Mammary epithelial cell (primary cell): ENCODE measurements around the gene SORCS2.

ENCODE experiments used
- CTCF ChIP-seq, 2 donors: IDR thresholded peaks in 1 of 2; conservative IDR thresholded peaks in 1 of 2; 2 replicates each; pipeline ENCODE4 v1.5.1; 2011 to 2012; ENCODE audit warnings: inconsistent platforms in 2 of 2, low read length in 2 of 2, mild to moderate bottlenecking in 2 of 2, control low read depth in 1 of 2, low read depth in 1 of 2; ENCODE audit not compliant: insufficient read depth in 1 of 2; ENCODE audit errors: extremely low read depth in 1 of 2
- EZH2 ChIP-seq: IDR thresholded peaks from 2 replicates; pipeline ENCODE4 v1.6.1; 2012; ENCODE audit warnings: low read length, inconsistent platforms, borderline replicate concordance

- no peak for TF ChIP-seq CTCF (conservative IDR thresholded peaks at IDR 0.05 in 1 of 2, IDR thresholded peaks at IDR 0.05 in 1 of 2; ENCODE audit: extremely low read depth in 1 of 2, insufficient read depth in 1 of 2, low read depth in 1 of 2, low read length in 2 of 2)
- no peak for TF ChIP-seq EZH2
These were observed 221.7 kb downstream of the SORCS2 start for GRCh38 chr4:7414046-7414445.
